GM19023 (cell line): ENCODE results near the gene RASSF10.

Experiments used
- ATAC-seq: cut with Tn5 transposase; IDR thresholded peaks from one replicate; pipeline ENCODE4 v1.9.1; 2021; ENCODE audit warnings: mild to moderate bottlenecking, moderate library complexity; ENCODE audit not compliant: unreplicated experiment

The RASSF10 gene

DNA sequence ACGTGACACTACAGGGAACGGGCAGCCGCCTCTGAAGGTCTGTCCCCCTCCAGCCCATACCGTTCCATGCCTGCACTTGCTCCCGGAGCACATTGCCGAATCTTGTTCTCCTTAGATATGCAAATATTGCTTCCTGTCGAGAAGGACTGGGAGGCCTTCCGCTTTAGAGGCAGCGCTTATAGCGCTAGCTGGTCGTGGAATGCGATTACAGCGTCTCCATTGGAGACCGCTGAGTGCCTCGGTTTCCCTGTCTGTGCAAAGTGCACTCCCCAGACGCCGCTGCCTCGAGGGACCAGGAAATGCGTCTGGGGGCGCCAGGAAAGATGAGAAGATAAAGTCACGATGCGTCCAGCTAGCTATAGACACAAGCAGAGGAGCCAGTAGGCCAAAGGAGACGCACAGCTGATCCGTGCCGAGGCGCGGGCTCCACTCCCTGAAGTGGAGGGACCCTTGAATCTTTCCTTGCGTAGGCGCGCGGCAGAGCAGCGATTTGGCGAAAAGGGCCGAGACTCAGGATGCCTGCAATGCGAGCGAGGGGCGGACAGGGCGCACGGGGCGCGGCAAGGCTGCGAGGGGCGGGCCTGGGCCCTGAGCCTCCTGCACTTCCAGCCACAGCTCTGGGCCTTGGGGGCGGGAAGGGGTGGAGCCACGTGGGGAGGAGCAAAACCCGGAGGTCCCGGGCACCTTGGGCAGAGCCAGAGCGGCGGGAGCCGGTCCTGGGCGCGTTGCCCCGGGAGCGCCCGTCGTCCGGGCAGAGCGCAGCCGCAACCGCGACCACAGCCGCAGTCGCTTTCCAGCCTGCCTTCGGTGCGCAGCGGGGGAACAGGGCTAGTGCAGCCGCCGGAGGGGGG is at the start of gene RASSF10:
RASSF10 (plus strand) TSS at position 692 of the 851 bp plus-strand sequence. CDS start 261 bp downstream, outside the sequence.
- ATAC-seq, result no peak

DNA sequence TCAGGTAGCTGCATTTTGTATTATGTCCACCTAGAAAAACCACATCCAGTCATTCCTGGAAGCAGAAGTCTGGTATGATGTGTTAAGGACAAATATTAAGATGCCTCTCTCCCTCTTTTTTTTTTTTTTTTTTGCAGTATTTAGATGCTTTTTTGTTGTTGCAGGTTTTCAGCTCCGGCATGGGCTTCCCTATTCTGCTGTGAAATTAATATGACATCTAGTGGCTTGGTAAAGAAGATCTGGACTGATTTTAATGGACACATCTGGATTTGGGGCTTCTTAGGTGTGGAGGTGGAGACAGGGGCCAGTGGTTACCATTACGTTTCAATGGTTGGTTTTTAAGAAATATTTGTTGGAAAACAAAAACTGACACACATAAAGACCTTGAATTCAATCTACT is 47.5 kb upstream of the RASSF10 start:
- ATAC-seq, result no peak

DNA sequence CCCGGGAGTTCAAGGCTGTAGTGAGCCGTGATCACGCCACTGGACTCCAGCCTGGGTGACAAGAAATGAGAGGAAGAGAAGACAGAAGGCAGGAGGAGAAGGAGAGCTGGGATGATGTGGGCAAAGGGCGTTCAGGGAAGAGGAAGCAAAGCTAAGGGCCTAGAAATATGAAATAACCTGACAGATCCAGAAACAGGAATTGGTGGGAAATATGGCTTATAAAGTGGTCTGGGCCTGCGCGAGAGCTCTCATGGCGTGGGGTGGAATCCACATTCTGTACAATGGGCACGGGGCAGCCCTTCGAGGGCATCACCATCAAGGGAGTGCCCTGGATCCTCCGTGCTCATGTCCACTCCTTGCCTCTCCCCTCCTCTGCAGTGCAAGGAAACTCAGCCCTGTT is 46.8 kb upstream of the RASSF10 start:
- ATAC-seq, result no peak

- no peak for ATAC-seq
Measured at GRCh38 chr11:12963051-12963450, 46.1 kb upstream of the RASSF10 start.

GRCh38 chr11:12963792-12964536 is 45.2 kb upstream of the RASSF10 start:
- peak; percentile 92 for ATAC-seq

DNA sequence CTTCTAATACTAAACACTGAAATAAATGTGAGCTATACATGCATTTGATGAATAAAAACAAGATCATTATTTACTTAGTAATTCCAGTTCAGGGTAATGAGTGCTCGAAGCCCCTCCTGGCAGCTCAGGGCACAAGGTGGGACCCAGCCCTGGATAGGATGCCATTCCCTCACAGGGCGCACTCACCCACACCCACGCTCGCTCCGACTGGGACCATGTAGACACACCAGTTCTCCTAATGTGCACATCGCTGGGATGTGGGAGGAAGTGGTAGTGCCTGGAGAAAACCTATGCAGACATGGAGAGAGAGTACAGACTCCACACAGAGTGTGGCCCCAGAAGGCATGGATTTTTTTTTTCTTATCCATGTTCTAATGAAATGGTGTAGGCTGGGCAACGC is 44.5 kb upstream of the RASSF10 start:
- no peak for ATAC-seq

GRCh38 chr11:12966002-12966401 is 43.1 kb upstream of the RASSF10 start:
- ATAC-seq, result no peak

DNA sequence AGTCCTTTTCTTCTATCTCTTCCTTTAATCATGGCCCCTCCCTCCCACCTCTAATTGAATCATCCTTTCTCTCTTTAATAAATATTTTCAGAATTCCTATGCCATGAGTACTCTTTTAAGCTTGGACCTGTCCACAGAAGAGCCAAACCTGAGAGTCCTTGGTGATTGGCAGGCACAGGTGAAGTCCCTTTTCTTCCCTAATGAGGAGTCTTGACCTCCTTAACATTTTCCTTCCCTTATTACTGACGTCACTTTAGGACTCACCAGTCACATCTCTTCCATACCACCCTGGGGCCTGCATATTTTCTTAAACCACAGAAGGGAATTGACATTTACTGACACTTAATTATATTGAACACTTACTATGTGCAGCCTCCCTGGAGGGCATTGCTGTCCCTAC is 41.0 kb upstream of the RASSF10 start:
- no peak for ATAC-seq

DNA sequence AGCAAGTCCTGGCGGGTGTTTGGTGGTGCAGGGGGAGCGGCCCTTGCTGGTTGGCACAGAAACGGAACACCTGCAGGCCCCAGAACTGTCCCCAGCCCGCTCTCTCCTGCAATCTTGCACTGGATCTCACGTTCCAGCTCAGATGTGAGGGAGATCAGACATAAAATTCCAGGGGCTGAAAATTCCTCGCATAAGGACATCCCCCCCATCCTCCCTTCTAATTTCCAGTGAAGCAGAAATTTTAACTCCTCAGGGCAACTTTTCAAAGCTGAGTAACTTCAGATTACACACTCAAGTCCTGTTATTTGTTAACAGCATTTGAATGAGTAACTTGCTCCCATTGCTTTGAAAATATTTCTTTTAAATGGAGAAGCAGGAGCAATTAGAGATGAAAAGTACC is 40.3 kb upstream of the RASSF10 start:
- ATAC-seq, result no peak

GRCh38 chr11:12971955-12972354 is 37.2 kb upstream of the RASSF10 start:
- ATAC-seq, result no peak

- no peak for ATAC-seq
Measured at GRCh38 chr11:12973528-12974181, 35.5 kb upstream of the RASSF10 start.

DNA sequence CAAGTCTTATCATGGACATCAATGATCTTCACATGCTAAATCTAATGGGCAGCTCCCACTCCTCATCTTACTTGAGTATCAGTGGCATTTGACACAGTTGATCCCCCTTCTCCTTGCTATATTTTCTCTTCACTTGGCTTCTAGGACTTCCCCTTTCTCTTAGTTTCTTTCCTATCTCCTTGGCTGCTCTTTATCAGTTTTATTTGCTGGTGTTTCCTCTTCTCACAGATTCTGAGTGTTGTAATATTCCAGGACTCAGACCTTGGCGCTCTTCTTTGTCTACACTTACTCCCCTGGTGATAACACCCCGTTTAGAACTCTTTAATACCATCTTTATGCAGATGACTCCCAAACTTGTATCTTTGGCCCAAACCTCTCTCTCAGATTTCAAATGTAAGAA is 33.9 kb upstream of the RASSF10 start:
- no peak for ATAC-seq

DNA sequence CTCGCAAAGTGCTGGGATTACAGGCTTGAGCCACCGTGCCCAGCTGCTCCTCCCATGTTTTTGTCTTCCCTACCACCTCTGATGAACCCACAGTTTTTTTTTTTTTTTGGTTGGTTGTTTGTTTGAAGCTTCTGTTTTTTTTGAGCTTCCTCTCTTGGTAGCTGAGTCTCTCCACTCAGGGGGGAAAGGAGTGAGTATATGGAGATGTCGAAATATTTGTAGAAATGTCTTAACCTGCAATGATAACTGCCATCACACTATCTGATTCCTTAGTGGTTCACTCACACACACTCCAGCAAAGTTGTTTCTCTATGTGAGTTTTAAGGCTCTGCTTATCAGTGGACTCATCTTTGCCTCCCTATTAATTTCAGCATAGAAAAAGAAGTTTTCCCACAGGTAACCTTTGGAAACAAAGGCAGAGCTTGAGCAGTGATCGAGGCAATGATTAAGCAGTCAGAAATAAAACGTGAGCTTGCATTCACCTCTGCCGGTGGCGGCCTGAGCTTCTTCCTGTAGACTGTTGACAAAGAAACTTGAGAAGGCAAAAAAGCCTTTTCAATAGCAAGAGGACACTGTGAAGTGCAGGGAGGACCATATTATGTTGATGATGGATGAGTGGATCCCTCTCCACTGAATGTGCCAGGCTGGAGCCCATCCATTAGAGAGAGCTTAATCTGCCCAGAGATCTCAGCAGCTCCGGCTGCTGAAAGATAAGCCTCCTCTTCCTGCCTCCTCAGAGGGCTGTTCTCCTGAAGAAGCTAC is 29.0 kb upstream of the RASSF10 start:
- no peak for ATAC-seq

DNA sequence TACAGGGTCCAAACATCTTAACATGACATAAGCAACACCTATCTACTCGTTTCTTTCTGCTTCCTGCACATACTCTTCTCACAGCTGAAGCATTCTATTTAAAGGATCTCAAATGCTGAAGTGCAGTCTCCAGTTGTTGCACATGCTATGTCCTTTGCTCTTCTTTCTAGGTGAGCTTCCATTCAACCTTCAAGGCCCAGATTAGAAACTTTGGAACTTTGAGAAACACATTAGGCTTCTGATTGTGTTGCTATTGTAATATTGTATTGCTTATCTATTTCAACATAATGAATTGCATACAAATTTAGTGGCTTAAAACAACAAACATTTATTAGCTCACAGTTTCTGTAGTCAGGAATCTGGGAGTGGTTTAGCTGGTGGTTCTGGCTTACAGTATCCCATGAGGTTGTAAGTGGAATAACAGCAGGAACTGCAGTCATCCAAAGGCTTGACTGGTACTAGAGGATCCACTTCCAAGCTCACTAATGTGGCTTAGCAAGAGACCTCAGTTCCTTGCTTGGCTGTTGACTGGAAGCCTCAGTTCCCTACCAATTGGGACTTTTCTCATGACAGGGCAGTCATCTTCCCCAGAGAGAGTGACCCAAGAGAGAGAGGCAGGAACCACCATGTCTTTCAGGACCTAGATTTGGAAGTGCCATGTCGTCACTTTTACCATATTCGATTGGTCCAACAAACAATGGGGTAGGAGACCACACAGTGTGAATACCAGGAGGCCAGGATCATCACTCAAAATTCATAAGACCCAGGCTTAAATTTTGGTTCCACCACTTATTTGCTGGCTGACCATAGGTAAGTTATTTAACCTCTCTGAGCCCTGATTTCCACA is 27.2 kb upstream of the RASSF10 start:
- ATAC-seq, result no peak

GRCh38 chr11:12983336-12983735 is 25.8 kb upstream of the RASSF10 start:
- no peak for ATAC-seq

- no peak for ATAC-seq
Measured at GRCh38 chr11:12986194-12986898, 22.8 kb upstream of the RASSF10 start.

DNA sequence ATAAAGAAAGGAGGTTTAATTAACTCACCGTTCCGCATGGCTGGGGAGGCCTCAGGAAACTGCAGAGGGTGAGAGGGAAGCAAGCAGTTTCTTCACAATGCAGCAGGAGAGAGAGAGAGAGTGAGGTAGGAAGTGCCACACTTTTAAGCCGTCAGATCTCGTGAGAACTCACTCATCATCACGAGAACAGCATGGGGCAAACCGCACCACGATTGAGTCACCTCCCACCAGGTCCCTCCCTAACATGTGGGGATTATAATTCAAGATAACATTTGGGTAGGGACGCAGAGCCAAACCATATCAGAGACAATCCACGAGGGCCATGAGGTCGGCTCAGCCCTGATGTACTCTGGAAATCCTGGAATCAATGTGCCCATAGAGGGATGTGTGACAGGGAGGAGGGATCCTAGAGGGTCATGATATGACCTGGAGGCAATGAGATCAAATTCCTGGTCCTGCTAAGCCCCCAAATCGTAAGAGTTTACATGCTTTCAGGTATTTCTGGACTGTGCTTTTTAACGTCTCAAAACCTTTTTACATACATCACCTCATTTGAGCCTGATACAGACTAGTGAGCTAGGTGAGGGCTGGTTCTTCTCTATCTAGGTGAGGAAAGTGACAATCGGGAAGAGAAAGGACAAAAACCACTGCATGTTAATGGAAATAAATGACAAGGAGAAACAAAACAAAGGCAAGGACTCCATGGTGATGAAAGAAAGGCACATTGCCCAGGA is 19.5 kb upstream of the RASSF10 start:
- no peak for ATAC-seq

DNA sequence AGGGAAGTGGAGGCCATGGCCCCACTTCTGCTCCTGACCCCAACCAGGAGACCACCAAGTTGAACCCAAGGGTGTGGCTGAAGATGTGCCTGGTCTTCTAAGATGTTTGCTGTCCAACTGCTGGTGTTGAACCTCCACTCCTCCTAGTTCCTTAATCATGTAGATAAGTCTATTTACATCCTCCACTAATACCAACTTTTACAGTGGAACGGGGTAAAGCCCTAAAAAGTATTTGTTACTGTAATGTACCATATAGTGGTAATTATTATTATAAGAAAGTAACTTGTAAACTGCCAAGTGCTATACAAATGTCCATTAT is 19.0 kb upstream of the RASSF10 start:
- ATAC-seq, result no peak

- ATAC-seq, result no peak
Measured at GRCh38 chr11:12991426-12991825, 17.7 kb upstream of the RASSF10 start.
